GM18868 (cell line): Measurements from ENCODE around the gene LURAP1L.

Source experiments
- ATAC-seq: cut with Tn5 transposase; IDR thresholded peaks from one replicate; pipeline ENCODE4 v1.9.1; 2021; ENCODE audit warnings: mild to moderate bottlenecking, moderate library complexity; ENCODE audit not compliant: unreplicated experiment

LURAP1L gene

GRCh38 chr9:12776513-12777055 lies 1.8 kb downstream of the LURAP1L start:
- ATAC-seq = no peak

- no peak for ATAC-seq
Measured at GRCh38 chr9:12777121-12778022, 2.6 kb downstream of the LURAP1L start.

- no peak for ATAC-seq
Measured at GRCh38 chr9:12778389-12778788, 3.6 kb downstream of the LURAP1L start.

- ATAC-seq = no peak
Measured at GRCh38 chr9:12781226-12781733, 6.5 kb downstream of the LURAP1L start.

- ATAC-seq = no peak
Measured at GRCh38 chr9:12783767-12784460, 9.1 kb downstream of the LURAP1L start.

- ATAC-seq = peak; percentile 98
Measured at GRCh38 chr9:12784461-12785259, 9.8 kb downstream of the LURAP1L start.

- ATAC-seq = peak; percentile 13
Measured at GRCh38 chr9:12785260-12785770, 10.5 kb downstream of the LURAP1L start.

GRCh38 chr9:12785941-12786340 lies 11.1 kb downstream of the LURAP1L start:
- ATAC-seq = no peak

GRCh38 chr9:12790001-12790400 lies 15.2 kb downstream of the LURAP1L start:
- no peak for ATAC-seq

- ATAC-seq = no peak
Measured at GRCh38 chr9:12790883-12791282, 16.1 kb downstream of the LURAP1L start.

- no peak for ATAC-seq
Measured at GRCh38 chr9:12794101-12794799, 19.4 kb downstream of the LURAP1L start.

GRCh38 chr9:12796601-12797000 lies 21.8 kb downstream of the LURAP1L start:
- ATAC-seq = no peak

GRCh38 chr9:12797037-12797436 lies 22.2 kb downstream of the LURAP1L start:
- no peak for ATAC-seq

GRCh38 chr9:12798066-12798770 lies 23.4 kb downstream of the LURAP1L start:
- ATAC-seq = no peak

- ATAC-seq = no peak
Measured at GRCh38 chr9:12801187-12801586, 26.4 kb downstream of the LURAP1L start.

GRCh38 chr9:12801663-12802062 lies 26.8 kb downstream of the LURAP1L start:
- ATAC-seq = no peak

- ATAC-seq = no peak
Measured at GRCh38 chr9:12802093-12802492, 27.3 kb downstream of the LURAP1L start.

- no peak for ATAC-seq
Measured at GRCh38 chr9:12808569-12808968, 33.7 kb downstream of the LURAP1L start.

GRCh38 chr9:12809720-12810119 lies 34.9 kb downstream of the LURAP1L start:
- ATAC-seq = no peak
